H1 (cell line): ENCODE data around the gene NR0B2. TPM values are rescaled to one million over a fixed set of nuclear protein-coding genes. Genes with fewer than 3 reads are reported as not detected.

ENCODE experiments used
- CTCF ChIA-PET: fragments of 300-600 bp; sonication (Branson Sonifier 250); formaldehyde crosslinking; loops from one replicate; lab custom pipeline; 2021; ENCODE audit not compliant: partially characterized antibody; lab: Charles Lee
- POLR2A ChIA-PET: fragments of 300-600 bp; sonication (Branson Sonifier 250); formaldehyde crosslinking; loops from one replicate; lab custom pipeline; 2021; ENCODE audit warnings: inconsistent platforms; ENCODE audit not compliant: partially characterized antibody; lab: Charles Lee
- DNase-seq, 2 experiments: peaks; one replicate each; pipeline versions ENCODE4 v3.0.0 to v3.0.0-alpha.2; 2010 to 2022; ENCODE audit warnings: low spot score in 2 of 2, low read depth in 1 of 2, mixed read lengths in 1 of 2
- FAIRE-seq: peaks from 2 replicates; lab custom pipeline; 2011; peaks lifted over from hg19 to GRCh38; lab: Jason Lieb, UNC
- H2AFZ ChIP-seq: 2 replicates; pipeline ENCODE4 v1.8.1; 2012; ENCODE audit warnings: low read length, inconsistent platforms
- H2AK5ac ChIP-seq: 2 replicates; pipeline ENCODE4 v1.6.1; 2013; ENCODE audit warnings: low read depth, low read length
- H2BK120ac ChIP-seq: replicated peaks from 2 replicates; pipeline ENCODE3; 2013; ENCODE audit warnings: low read depth, low read length, inconsistent platforms
- H2BK12ac ChIP-seq: 2 replicates; pipeline ENCODE4 v1.6.1; 2013; ENCODE audit warnings: low read depth, low read length
- H2BK15ac ChIP-seq: 2 replicates; pipeline ENCODE4 v1.6.1; 2013; ENCODE audit warnings: low read length
- H2BK20ac ChIP-seq: 2 replicates; pipeline ENCODE4 v1.6.1; 2013; ENCODE audit warnings: low read length
- H2BK5ac ChIP-seq: 2 replicates; pipeline ENCODE4 v1.6.1; 2013; ENCODE audit warnings: low read depth, low read length
- H3K14ac ChIP-seq: 2 replicates; pipeline ENCODE4 v1.6.1; 2013; ENCODE audit warnings: inconsistent platforms; ENCODE audit not compliant: insufficient read length
- H3K18ac ChIP-seq: 2 replicates; pipeline ENCODE4 v1.6.1; 2013; ENCODE audit warnings: low read length; ENCODE audit errors: extremely low read depth
- H3K23ac ChIP-seq: 2 replicates; pipeline ENCODE4 v1.6.1; 2013; ENCODE audit warnings: inconsistent platforms; ENCODE audit not compliant: insufficient read length
- H3K23me2 ChIP-seq: 2 replicates; pipeline ENCODE4 v1.6.1; 2013; ENCODE audit warnings: low read depth, low read length
- H3K27ac ChIP-seq: 2 replicates; pipeline ENCODE4 v1.6.1; 2011; ENCODE audit warnings: low read depth, low read length, inconsistent platforms
- H3K27me3 ChIP-seq, 4 experiments: replicated peaks in 1 of 4; 1 replicate in 1 of 4; 2 replicates in 3 of 4; pipeline versions ENCODE4 v1.6.1 to v1.8.1; 2011 to 2013; ENCODE audit warnings: low read length in 3 of 4, mild to moderate bottlenecking in 3 of 4, inconsistent platforms in 2 of 4, mixed read lengths in 2 of 4, moderate library complexity in 1 of 4; ENCODE audit not compliant: control insufficient read depth in 3 of 4, insufficient read depth in 3 of 4; ENCODE audit errors: extremely low read depth in 1 of 4
- H3K36me3 ChIP-seq, 4 experiments: 2 replicates each; pipeline versions ENCODE4 v1.6.1 to v1.8.1; 2011 to 2013; ENCODE audit warnings: mild to moderate bottlenecking in 4 of 4, low read length in 3 of 4, moderate library complexity in 2 of 4, control low read depth in 1 of 4, inconsistent platforms in 1 of 4; ENCODE audit not compliant: insufficient read depth in 4 of 4, control insufficient read depth in 2 of 4
- H3K4ac ChIP-seq: replicated peaks from 2 replicates; pipeline ENCODE3; 2013; ENCODE audit warnings: low read length, low read depth, mixed read lengths, inconsistent platforms; ENCODE audit not compliant: insufficient read length
- H3K4me1 ChIP-seq, 4 experiments: replicated peaks in 1 of 4; 1 replicate in 1 of 4; 2 replicates in 3 of 4; pipeline versions ENCODE4 v1.6.1 to v1.8.1; 2011 to 2013; ENCODE audit warnings: low read length in 3 of 4, inconsistent platforms in 2 of 4, mixed read lengths in 1 of 4; ENCODE audit not compliant: insufficient read depth in 4 of 4, control insufficient read depth in 3 of 4
- H3K4me2 ChIP-seq, 2 experiments: 2 replicates each; pipeline versions ENCODE4 v1.6.1 to v1.8.1; 2011 to 2013; ENCODE audit warnings: low read depth in 2 of 2, low read length in 2 of 2, control low read depth in 1 of 2, inconsistent platforms in 1 of 2, mild to moderate bottlenecking in 1 of 2; ENCODE audit not compliant: insufficient read depth in 1 of 2
- H3K4me3 ChIP-seq, 4 experiments: fragments of 200-600, 300-600 bp in 1 of 4; sonication (generic), shearing (Covaris generic), sonication (Bioruptor Twin) in 1 of 4; 2 replicates each; pipeline versions ENCODE4 v1.5.1 to v1.8.1; 2011 to 2016; ENCODE audit warnings: low read length in 4 of 4, low read depth in 3 of 4, control low read depth in 2 of 4, inconsistent platforms in 2 of 4, mild to moderate bottlenecking in 2 of 4, mixed read lengths in 1 of 4, moderate library complexity in 1 of 4; ENCODE audit not compliant: insufficient read depth in 2 of 4; ENCODE audit errors: extremely low read depth in 1 of 4
- H3K56ac ChIP-seq: replicated peaks from 2 replicates; pipeline ENCODE3; 2013; ENCODE audit warnings: low read depth, mild to moderate bottlenecking, mixed read lengths, low read length, inconsistent platforms; ENCODE audit not compliant: insufficient read length
- H3K79me1 ChIP-seq: 2 replicates; pipeline ENCODE4 v1.6.1; 2013; ENCODE audit warnings: low read depth, low read length, control low read depth
- H3K79me2 ChIP-seq, 2 experiments: 2 replicates each; pipeline versions ENCODE4 v1.6.1 to v1.8.1; 2012 to 2013; ENCODE audit warnings: low read length in 2 of 2, mild to moderate bottlenecking in 2 of 2, inconsistent platforms in 1 of 2; ENCODE audit not compliant: insufficient read depth in 2 of 2, control insufficient read depth in 1 of 2
- H3K9ac ChIP-seq, 4 experiments: replicated peaks in 1 of 4; 1 replicate in 1 of 4; 2 replicates in 3 of 4; pipeline versions ENCODE4 v1.6.1 to v1.8.1; 2011 to 2013; ENCODE audit warnings: low read depth in 3 of 4, low read length in 3 of 4, control low read depth in 2 of 4, mild to moderate bottlenecking in 2 of 4, moderate library complexity in 2 of 4, inconsistent platforms in 1 of 4; ENCODE audit errors: extremely low read depth in 1 of 4
- H3K9me3 ChIP-seq, 2 experiments: 2 replicates each; pipeline versions ENCODE4 v1.6.1 to v1.8.1; 2012 to 2013; ENCODE audit warnings: mild to moderate bottlenecking in 2 of 2, moderate library complexity in 2 of 2, control low read depth in 1 of 2, inconsistent platforms in 1 of 2, low read depth in 1 of 2, low read length in 1 of 2, mixed read lengths in 1 of 2; ENCODE audit not compliant: insufficient read depth in 2 of 2
- H4K20me1 ChIP-seq, 2 experiments: replicated peaks in 1 of 2; 2 replicates each; pipeline versions ENCODE3 to v1.8.1; 2011 to 2013; ENCODE audit warnings: inconsistent platforms in 2 of 2, low read length in 2 of 2, mild to moderate bottlenecking in 1 of 2; ENCODE audit not compliant: insufficient read depth in 2 of 2, control insufficient read depth in 1 of 2
- H4K5ac ChIP-seq: 2 replicates; pipeline ENCODE4 v1.6.1; 2013; ENCODE audit warnings: low read length, low read depth, mixed read lengths, inconsistent platforms; ENCODE audit not compliant: insufficient read length
- H4K8ac ChIP-seq: 2 replicates; pipeline ENCODE4 v1.8.0; 2013; ENCODE audit warnings: mild to moderate bottlenecking, moderate library complexity, low read length, inconsistent platforms; ENCODE audit not compliant: insufficient read depth; ENCODE audit errors: extremely low read depth
- H4K91ac ChIP-seq: replicated peaks from 2 replicates; pipeline ENCODE3; 2013; ENCODE audit warnings: low read length, mixed read lengths, inconsistent platforms; ENCODE audit not compliant: insufficient read length
- CHD1 ChIP-seq: IDR thresholded peaks from 2 replicates; pipeline ENCODE4 v1.6.1; 2012; ENCODE audit warnings: low read depth, low read length, improper control_type of control experiment
- CTCF ChIP-seq, 3 experiments: IDR thresholded peaks; 1 replicate in 2 of 3; 2 replicates in 1 of 3; pipeline versions ENCODE4 v1.5.1 to v1.6.1; 2011; ENCODE audit warnings: low read length in 3 of 3, mild to moderate bottlenecking in 3 of 3, inconsistent platforms in 2 of 3, low read depth in 1 of 3, moderate library complexity in 1 of 3; ENCODE audit not compliant: insufficient read depth in 1 of 3; ENCODE audit errors: control extremely low read depth in 1 of 3
- NRF1 ChIP-seq: IDR thresholded peaks from 2 replicates; pipeline ENCODE4 v1.6.1; 2011; ENCODE audit warnings: mild to moderate bottlenecking, low read depth, low read length, improper control_type of control experiment
- RBBP5 ChIP-seq: IDR thresholded peaks from 2 replicates; pipeline ENCODE4 v1.7.1; 2012; ENCODE audit warnings: low read depth, mild to moderate bottlenecking, inconsistent platforms, low read length, moderate library complexity, borderline replicate concordance
- SP1 ChIP-seq: IDR thresholded peaks from 2 replicates; pipeline ENCODE4 v1.6.1; 2011; ENCODE audit warnings: low read depth, low read length
- TBP ChIP-seq: IDR thresholded peaks from 2 replicates; pipeline ENCODE4 v1.6.1; 2011; ENCODE audit warnings: low read depth, low read length, improper control_type of control experiment
- WGBS, 2 experiments: shearing (Covaris generic) in 1 of 2; methylation state at CpG; one replicate each; pipeline versions ENCODE4 v1.1.6 to v1.1.7; 2013 to 2015; ENCODE audit warnings: low lambda C conversion rate in 2 of 2, mixed read lengths in 2 of 2, inconsistent platforms in 1 of 2, low coverage in 1 of 2, missing lambda C conversion rate in 1 of 2; ENCODE audit not compliant: insufficient replicate concordance in 2 of 2, insufficient coverage in 1 of 2, insufficient read length in 1 of 2; ENCODE audit errors: extremely low coverage in 1 of 2, missing lambda C conversion rate in 1 of 2; 5-methylcytosine and 5-hydroxymethylcytosine counted together
- polyA plus RNA-seq, 7 experiments: library from polyadenylated mRNA; depleted of rRNA in 3 of 7; stranded (reverse) in 5 of 7; unstranded in 2 of 7; fragments of >200 nt in 5 of 7; fragments of 200-250 nt in 2 of 7; gene quantifications; 1 replicate in 5 of 7; 2 replicates in 1 of 7; 4 replicates in 1 of 7; pipeline versions ENCODE4 v1.2.1 to v1.2.3, GENCODE V29; 2011 to 2013; ENCODE audit warnings: missing spikeins in 2 of 7, mixed read lengths in 2 of 7
- total RNA-seq: library from RNA; stranded (reverse); fragmentation: NEBNext Ultra II Directional; extraction: Animal tissue kit (Norgen Biotek cat#: 25700); gene quantifications from 2 replicates; pipeline ENCODE4 v1.2.1, GENCODE V29; 2021

Gene NR0B2
- total and polyA plus RNA-seq, 2 of the 8 experiments (the other 6 are each of a cell fraction or from before 2014, with no cell fraction given), result not detected

- Histone ChIP-seq H3K4me1 (no peaks in the 10 kb centered on the region), H3K23ac (no peak overlapping the region), H4K20me1 (peaks cover 0 to 2% of the 10 kb centered on the region in 2 experiments), H2BK5ac (no peak overlapping the region), H2BK15ac (no peak overlapping the region), H4K5ac (no peak overlapping the region), H2BK120ac (no peak overlapping the region), H3K18ac (no peak overlapping the region), H3K36me3 (no peaks in the 10 kb centered on the region), H4K8ac (no peak overlapping the region), H3K27ac (no peak overlapping the region), H3K79me1 (no peaks in the 10 kb centered on the region), H3K27me3 (peaks cover 0 to 2% (median 0%) of the 10 kb centered on the region in 4 experiments; a peak in 2 of 7 replicates), H3K23me2 (no peaks in the 10 kb centered on the region), H4K91ac (no peak overlapping the region), H3K4me2 (no peak overlapping the region), H3K4ac (no peak overlapping the region), H3K9ac (no peak overlapping the region), H2AFZ (no peak overlapping the region), H2BK12ac (no peak overlapping the region), H2BK20ac (no peak overlapping the region), H3K4me3 (no peak overlapping the region), H2AK5ac (no peak overlapping the region), H3K14ac (no peak overlapping the region), H3K79me2 (no peaks in the 10 kb centered on the region), H3K56ac (no peak overlapping the region), H3K9me3 (no peaks in the 10 kb centered on the region)
- no peak for DNase-seq
- CTCF ChIA-PET, result interaction anchor here (0.6 to 1.4 kb wide), 2 partner anchors 9 to 53 kb away, joined by 3 read pairs; no protein-coding TSS in a partner anchor
- WGBS, 2 experiments, result 79% methylated on average over 4 of the region's 4 CpGs; no CpG with 5 or more reads in 1 of the 2 experiments
- FAIRE-seq, result no peak
- POLR2A ChIA-PET, result interaction anchor here (0.7 to 2.5 kb wide), 2 partner anchors 10 to 11 kb away, joined by 3 to 12 read pairs; partner anchors contain the start of genes GPATCH3 and NUDC
- TF ChIP-seq SP1 (no peak), TBP (no peak), CTCF (IDR thresholded peaks at IDR 0.05; ENCODE audit: control extremely low read depth in 1 of 3, insufficient read depth in 1 of 3, low read depth in 1 of 3, low read length in 3 of 3) (no peak), RBBP5 (no peak), CHD1 (no peak), NRF1 (no peak)
Observed at GRCh38 chr1:26910343-26911160, 3.2 kb downstream of the NR0B2 start.
